ENCODE measurements around the gene ZNF223. TPM values are rescaled to one million over a fixed set of nuclear protein-coding genes. Genes with fewer than 3 reads are reported as not detected.
A peak's percentile ranks its signal among the peaks of the same experiment; 100 is the strongest.

Gene ZNF223
- polyA plus RNA-seq, 1 of the 3 experiments (the other 2 are of a cell fraction), result 2.7 TPM

- Histone ChIP-seq H3K9me3 (peaks cover 4% of the 10 kb centered on the region; the same call in 1 of the 2 replicates), H3K4me3 (ENCODE audit: low read depth in 2 of 2, low read length in 1 of 2) (peak overlapping the region; percentile 80 to 96), H3K36me3 (replicated peaks in 1 of 2; ENCODE audit: control insufficient read depth in 1 of 2, insufficient read depth in 2 of 2, low read length in 1 of 2) (peaks cover 32% of the 10 kb centered on the region in 2 experiments), H3K4me1 (ENCODE audit: control insufficient read depth in 1 of 2, insufficient read depth in 2 of 2, low read depth in 1 of 2, low read length in 1 of 2) (peaks cover 0 to 7% of the 10 kb centered on the region in 2 experiments; a peak in 1 of 4 replicates), H4K20me1 (ENCODE audit: insufficient read depth) (no peaks in the 10 kb centered on the region), H3F3A (replicated peaks; ENCODE audit: insufficient read depth) (no peaks in the 10 kb centered on the region), H3K4me2 (peak overlapping the region; percentile 71), H3K79me2 (ENCODE audit: insufficient read depth) (peaks cover 13% of the 10 kb centered on the region), H3K27ac (ENCODE audit: low read depth in 2 of 2, low read length in 1 of 2) (peak overlapping the region in 1 of 2 experiments; percentile 47; a peak in 2 of 4 replicates), H3K9ac (peak overlapping the region; percentile 63), H3K9me2 (no peaks in the 10 kb centered on the region), H3K27me3 (ENCODE audit: insufficient read depth) (no peaks in the 10 kb centered on the region), H2AFZ (ENCODE audit: low read depth) (peak overlapping the region; percentile 87)
- DNase-seq, result peak; percentile 24
- CTCF ChIA-PET, result interaction anchor here (0.9 to 1.0 kb wide), 2 partner anchors 12 to 53 kb away, joined by 3 read pairs; partner anchors contain the start of gene ZNF226
- POLR2A ChIA-PET, result interaction anchor here (1.0 kb wide), 1 partner anchor 100 kb away, joined by 7 read pairs; the partner anchor contains the start of gene ZNF227
- TF ChIP-seq FOSL2 (IDR thresholded peaks at IDR 0.05; ENCODE audit: borderline replicate concordance, low read depth) (no peak), MAX (IDR thresholded peaks at IDR 0.05; ENCODE audit: low read depth) (peak; percentile 70; the same call in 1 of the 2 replicates), RCOR1 (IDR thresholded peaks at IDR 0.05; ENCODE audit: low read length) (no peak), YY1 (IDR thresholded peaks at IDR 0.05; ENCODE audit: low read depth) (peak; percentile 63; the same call in 1 of the 2 replicates), MEF2A (IDR thresholded peaks at IDR 0.05; ENCODE audit: borderline replicate concordance, low read depth) (no peak), RAD21 (IDR thresholded peaks at IDR 0.05; ENCODE audit: low read length) (no peak)
- TF ChIP-seq, protein P1, sequence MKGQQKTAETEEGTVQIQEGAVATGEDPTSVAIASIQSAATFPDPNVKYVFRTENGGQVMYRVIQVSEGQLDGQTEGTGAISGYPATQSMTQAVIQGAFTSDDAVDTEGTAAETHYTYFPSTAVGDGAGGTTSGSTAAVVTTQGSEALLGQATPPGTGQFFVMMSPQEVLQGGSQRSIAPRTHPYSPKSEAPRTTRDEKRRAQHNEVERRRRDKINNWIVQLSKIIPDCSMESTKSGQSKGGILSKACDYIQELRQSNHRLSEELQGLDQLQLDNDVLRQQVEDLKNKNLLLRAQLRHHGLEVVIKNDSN (IDR thresholded peaks at IDR 0.05; ENCODE audit: borderline replicate concordance, low read depth), result no peak
- 53% methylated on average over 17 of the region's 17 CpGs for WGBS (ENCODE audit: low lambda C conversion rate)
Measured at GRCh38 chr19:44111910-44112463, 60.2 kb downstream of the ZNF223 start.

DNA sequence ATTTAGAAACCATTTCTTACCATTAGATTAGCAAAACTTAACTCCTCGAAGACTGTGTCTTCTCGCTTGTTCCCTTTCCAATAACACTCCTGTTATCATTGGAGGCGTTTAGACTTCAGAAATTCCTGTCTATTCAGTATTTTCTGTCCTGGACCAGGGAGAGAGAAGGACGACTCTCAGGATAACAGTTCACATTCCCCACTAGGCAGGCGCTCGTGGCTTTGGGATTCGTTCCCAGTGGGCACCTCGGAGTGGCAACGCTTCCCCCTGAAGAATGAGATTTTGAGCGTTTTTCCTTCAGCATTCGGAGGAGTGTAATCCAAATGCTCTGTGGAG lies 60.9 kb downstream of the ZNF223 start:
- H3K4me1 ChIP-seq (ENCODE audit: control insufficient read depth in 1 of 2, insufficient read depth in 2 of 2, low read depth in 1 of 2, low read length in 1 of 2), result peaks cover 0 to 7% of the 10 kb centered on the region in 2 experiments; a peak in 1 of 4 replicates
- H3K27me3 ChIP-seq (ENCODE audit: insufficient read depth), result no peaks in the 10 kb centered on the region
- under 1% methylated on average over 11 of the region's 11 CpGs for WGBS (ENCODE audit: low lambda C conversion rate)
- H4K20me1 ChIP-seq (ENCODE audit: insufficient read depth), result no peaks in the 10 kb centered on the region
- CTCF ChIA-PET, result interaction anchor here (0.9 to 1.6 kb wide), 3 partner anchors 40 to 110 kb away, joined by 3 to 5 read pairs (median 3); partner anchors contain the start of genes ZNF226, ZNF230 and ZNF284
- H3F3A ChIP-seq (replicated peaks; ENCODE audit: insufficient read depth), result no peaks in the 10 kb centered on the region
- H3K9me3 ChIP-seq, result no peaks in the 10 kb centered on the region
- H3K79me2 ChIP-seq (ENCODE audit: insufficient read depth), result peaks cover 13% of the 10 kb centered on the region
- peak overlapping the region; percentile 63 for H3K9ac ChIP-seq
- peak overlapping the region; percentile 87 for H2AFZ ChIP-seq (ENCODE audit: low read depth)
- H3K9me2 ChIP-seq, result no peaks in the 10 kb centered on the region
- TF ChIP-seq MXI1 (IDR thresholded peaks at IDR 0.05; ENCODE audit: low read depth, low read length) (0 out of 2 replicates have a peak, but pooled peaks have one; percentile 82), RFX5 (IDR thresholded peaks at IDR 0.05; ENCODE audit: low read length) (no peak)
- peak overlapping the region; percentile 71 for H3K4me2 ChIP-seq
- H3K36me3 ChIP-seq (replicated peaks in 1 of 2; ENCODE audit: control insufficient read depth in 1 of 2, insufficient read depth in 2 of 2, low read length in 1 of 2), result peaks cover 28% of the 10 kb centered on the region in 2 experiments
- no peak for DNase-seq
- peak overlapping the region; percentile 43 to 90; a peak in 3 of 4 replicates for H3K27ac ChIP-seq (ENCODE audit: low read depth in 2 of 2, low read length in 1 of 2)
- POLR2A ChIA-PET, result interaction anchor here (1.0 to 2.0 kb wide), 3 partner anchors 19 to 99 kb away, joined by 3 to 12 read pairs (median 7); partner anchors contain the start of genes ZNF224, ZNF226 and ZNF227
- H3K4me3 ChIP-seq (ENCODE audit: low read depth in 2 of 2, low read length in 1 of 2), result peak overlapping the region; percentile 80 to 96

Data from SK-N-SH (cell line).